GM23338 (cell line): Measurements from ENCODE around the gene TRAIP. TPM values are rescaled to one million over a fixed set of nuclear protein-coding genes. Genes with fewer than 3 reads are reported as not detected.

Source experiments
- ATAC-seq: fragments of 200-7000 bp; cut with Tn5 transposase; 3 replicates; pipeline ENCODE4 v1.9.1; 2020
- DNase-seq: peaks from one replicate; pipeline ENCODE4 v3.0.0-alpha.2; 2015; ENCODE audit warnings: low spot score
- H2AFZ ChIP-seq: fragments of 200-600 bp; sonication (generic); 2 replicates; pipeline ENCODE4 v1.8.0; 2016; ENCODE audit warnings: antibody characterized with exemption, mild to moderate bottlenecking, moderate library complexity
- H3F3A ChIP-seq: fragments of 200-600 bp; sonication (generic); replicated peaks from 2 replicates; pipeline ENCODE4 v1.8.0; 2017; ENCODE audit warnings: antibody characterized with exemption, mixed run types, low read depth
- H3K27ac ChIP-seq: fragments of 200-600 bp; sonication (generic); 2 replicates; pipeline ENCODE4 v1.6.1; 2016; ENCODE audit warnings: low read depth
- H3K27me3 ChIP-seq: fragments of 200-600 bp; sonication (generic); 2 replicates; pipeline ENCODE4 v1.8.0; 2016; ENCODE audit warnings: mild to moderate bottlenecking, mixed run types, moderate library complexity; ENCODE audit not compliant: insufficient read depth
- H3K36me3 ChIP-seq: fragments of 200-600 bp; sonication (generic); 2 replicates; pipeline ENCODE4 v1.8.0; 2016; ENCODE audit warnings: mild to moderate bottlenecking; ENCODE audit not compliant: insufficient read depth
- H3K4me1 ChIP-seq: fragments of 200-600 bp; sonication (generic); 2 replicates; pipeline ENCODE4 v1.8.0; 2016; ENCODE audit warnings: mild to moderate bottlenecking, moderate library complexity; ENCODE audit not compliant: insufficient read depth
- H3K4me2 ChIP-seq: fragments of 200-600 bp; sonication (generic); 2 replicates; pipeline ENCODE4 v1.7.1; 2017; ENCODE audit warnings: mixed run types
- H3K4me3 ChIP-seq: fragments of 200-600 bp; sonication (generic); 2 replicates; pipeline ENCODE4 v1.6.1; 2016; ENCODE audit warnings: mixed run types
- H3K79me2 ChIP-seq: fragments of 200-600 bp; sonication (generic); replicated peaks from 2 replicates; pipeline ENCODE4 v1.8.0; 2017; ENCODE audit warnings: mild to moderate bottlenecking; ENCODE audit not compliant: insufficient read depth
- H3K9me2 ChIP-seq: fragments of 200-600 bp; sonication (generic); 2 replicates; pipeline ENCODE4 v1.8.0; 2017; ENCODE audit not compliant: insufficient read depth
- H4K20me1 ChIP-seq: fragments of 200-600 bp; sonication (generic); replicated peaks from 2 replicates; pipeline ENCODE4 v1.8.0; 2017; ENCODE audit warnings: mild to moderate bottlenecking; ENCODE audit not compliant: insufficient read depth
- H3K27ac Mint-ChIP-seq: 2 replicates; pipeline ENCODE4 v1.8.0; 2020; ENCODE audit warnings: inconsistent platforms, mild to moderate bottlenecking, moderate library complexity, mixed read lengths
- H3K27me3 Mint-ChIP-seq: 3 replicates; pipeline ENCODE4 v1.8.0; 2022; ENCODE audit warnings: low read depth, mild to moderate bottlenecking, moderate library complexity, mixed read lengths, inconsistent platforms; ENCODE audit not compliant: insufficient read depth, poor library complexity
- H3K36me3 Mint-ChIP-seq: 3 replicates; pipeline ENCODE4 v1.8.0; 2021; ENCODE audit warnings: low read depth, mild to moderate bottlenecking, inconsistent platforms, moderate library complexity, mixed read lengths
- H3K4me1 Mint-ChIP-seq: 3 replicates; pipeline ENCODE4 v1.8.0; 2020; ENCODE audit warnings: mild to moderate bottlenecking, inconsistent platforms, mixed read lengths
- H3K4me3 Mint-ChIP-seq: 3 replicates; pipeline ENCODE4 v1.8.0; 2021; ENCODE audit warnings: moderate library complexity, mild to moderate bottlenecking, inconsistent platforms, mixed read lengths
- H3K9me3 Mint-ChIP-seq: 3 replicates; pipeline ENCODE4 v1.8.0; 2020; ENCODE audit warnings: moderate library complexity, mild to moderate bottlenecking, inconsistent platforms, mixed read lengths
- CTCF ChIP-seq, 2 experiments: fragments of 200-600 bp in 1 of 2; sonication (generic) in 1 of 2; conservative IDR thresholded peaks; 2 replicates each; pipeline versions ENCODE4 v1.5.1 to v1.6.1; 2016 to 2017; ENCODE audit warnings: antibody characterized with exemption in 2 of 2, low read depth in 2 of 2, mild to moderate bottlenecking in 2 of 2, moderate library complexity in 1 of 2
- ETS1 ChIP-seq: IDR thresholded peaks from 2 replicates; pipeline ENCODE4 v1.6.1; 2016; ENCODE audit warnings: antibody characterized with exemption
- EZH2 ChIP-seq: fragments of 200-600 bp; sonication (generic); IDR thresholded peaks from one replicate; pipeline ENCODE4 v1.8.0; 2017; ENCODE audit warnings: antibody characterized with exemption, mild to moderate bottlenecking, low read depth; ENCODE audit not compliant: unreplicated experiment
- EZH2phosphoT487 ChIP-seq: fragments of 200-600 bp; sonication (generic); IDR thresholded peaks from one replicate; pipeline ENCODE4 v1.8.1; 2018; ENCODE audit warnings: antibody characterized with exemption; ENCODE audit not compliant: unreplicated experiment
- JUNB ChIP-seq: IDR thresholded peaks from one replicate; pipeline ENCODE4 v1.6.1; 2016; ENCODE audit warnings: antibody characterized with exemption; ENCODE audit not compliant: unreplicated experiment
- NANOG ChIP-seq: IDR thresholded peaks from 2 replicates; pipeline ENCODE4 v1.6.1; 2016; ENCODE audit warnings: antibody characterized with exemption, borderline replicate concordance
- POLR2AphosphoS5 ChIP-seq: IDR thresholded peaks from 2 replicates; pipeline ENCODE4 v1.6.1; 2016; ENCODE audit warnings: antibody characterized with exemption, low read depth
- ZNF462 ChIP-seq: fragments of 250-450 bp; sonication (Bioruptor Pico); IDR thresholded peaks from 2 replicates; pipeline ENCODE4 v1.5.0; 2020; ENCODE audit warnings: mild to moderate bottlenecking, moderate library complexity
- polyA plus RNA-seq: library from polyadenylated mRNA; unstranded; fragments of >200 nt; fragmentation: Nextera tagmentation; extraction: Ambion mirVana; gene quantifications from 2 replicates; pipeline ENCODE4 v1.2.1, GENCODE V29; 2016
- total RNA-seq: library from RNA; depleted of rRNA; stranded (reverse); fragments of >200 nt; shearing (Covaris generic); gene quantifications from 2 replicates; pipeline ENCODE4 v1.2.3, GENCODE V29; 2014
- TF ChIP-seq, protein P1 (sequence below): IDR thresholded peaks from one replicate; pipeline ENCODE4 v1.6.1; 2018; ENCODE audit warnings: antibody characterized with exemption; ENCODE audit not compliant: unreplicated experiment

The TRAIP gene
- total and polyA plus RNA-seq, 2 experiments from 2014 or later: 15.3 to 16.6 TPM

- TF ChIP-seq, protein P1, sequence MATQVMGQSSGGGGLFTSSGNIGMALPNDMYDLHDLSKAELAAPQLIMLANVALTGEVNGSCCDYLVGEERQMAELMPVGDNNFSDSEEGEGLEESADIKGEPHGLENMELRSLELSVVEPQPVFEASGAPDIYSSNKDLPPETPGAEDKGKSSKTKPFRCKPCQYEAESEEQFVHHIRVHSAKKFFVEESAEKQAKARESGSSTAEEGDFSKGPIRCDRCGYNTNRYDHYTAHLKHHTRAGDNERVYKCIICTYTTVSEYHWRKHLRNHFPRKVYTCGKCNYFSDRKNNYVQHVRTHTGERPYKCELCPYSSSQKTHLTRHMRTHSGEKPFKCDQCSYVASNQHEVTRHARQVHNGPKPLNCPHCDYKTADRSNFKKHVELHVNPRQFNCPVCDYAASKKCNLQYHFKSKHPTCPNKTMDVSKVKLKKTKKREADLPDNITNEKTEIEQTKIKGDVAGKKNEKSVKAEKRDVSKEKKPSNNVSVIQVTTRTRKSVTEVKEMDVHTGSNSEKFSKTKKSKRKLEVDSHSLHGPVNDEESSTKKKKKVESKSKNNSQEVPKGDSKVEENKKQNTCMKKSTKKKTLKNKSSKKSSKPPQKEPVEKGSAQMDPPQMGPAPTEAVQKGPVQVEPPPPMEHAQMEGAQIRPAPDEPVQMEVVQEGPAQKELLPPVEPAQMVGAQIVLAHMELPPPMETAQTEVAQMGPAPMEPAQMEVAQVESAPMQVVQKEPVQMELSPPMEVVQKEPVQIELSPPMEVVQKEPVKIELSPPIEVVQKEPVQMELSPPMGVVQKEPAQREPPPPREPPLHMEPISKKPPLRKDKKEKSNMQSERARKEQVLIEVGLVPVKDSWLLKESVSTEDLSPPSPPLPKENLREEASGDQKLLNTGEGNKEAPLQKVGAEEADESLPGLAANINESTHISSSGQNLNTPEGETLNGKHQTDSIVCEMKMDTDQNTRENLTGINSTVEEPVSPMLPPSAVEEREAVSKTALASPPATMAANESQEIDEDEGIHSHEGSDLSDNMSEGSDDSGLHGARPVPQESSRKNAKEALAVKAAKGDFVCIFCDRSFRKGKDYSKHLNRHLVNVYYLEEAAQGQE: no peak
- TF ChIP-seq CTCF (conservative IDR thresholded peaks at IDR 0.05; ENCODE audit: low read depth in 2 of 2): no peak
- no peak for TF ChIP-seq ETS1
- TF ChIP-seq JUNB: no peak
- no peak for TF ChIP-seq EZH2phosphoT487
- TF ChIP-seq EZH2: no peak
- TF ChIP-seq ZNF462 (CRISPR knock-in tag): no peak
- no peak for TF ChIP-seq POLR2AphosphoS5
- no peak for TF ChIP-seq NANOG
- no peaks in the 10 kb centered on the region for H3K9me2 ChIP-seq
- DNase-seq: no peak
- H3K9me3 Mint-ChIP-seq: no peaks in the 10 kb centered on the region; the same call in 2 of the 3 replicates
- H3K36me3 Mint-ChIP-seq: peaks cover 21% of the 10 kb centered on the region
- no peaks in the 10 kb centered on the region for H3K27me3 ChIP-seq
- peak overlapping the region; percentile 84 for H3K4me2 ChIP-seq
- peaks cover 4% of the 10 kb centered on the region; the same call in 1 of the 2 replicates for H3K4me1 ChIP-seq
- peaks cover 24% of the 10 kb centered on the region for H3K79me2 ChIP-seq
- H3K36me3 ChIP-seq: 0 out of 2 replicates have a peak, but pooled peaks cover 4% of the 10 kb centered on the region
- H2AFZ ChIP-seq: no peak overlapping the region
- H3K4me3 Mint-ChIP-seq: peak overlapping the region; percentile 96
- no peak for ATAC-seq
- peaks cover 7% of the 10 kb centered on the region; the same call in 1 of the 2 replicates for H3F3A ChIP-seq
- no peaks in the 10 kb centered on the region for H4K20me1 ChIP-seq
- no peak overlapping the region for H3K27ac ChIP-seq
- H3K4me1 Mint-ChIP-seq: peaks cover 7% of the 10 kb centered on the region; the same call in 2 of the 3 replicates
- peaks cover 10% of the 10 kb centered on the region for H3K27me3 Mint-ChIP-seq
- peak overlapping the region; percentile 81 for H3K4me3 ChIP-seq
- peak overlapping the region; percentile 94 for H3K27ac Mint-ChIP-seq
These were observed 702 bp downstream of the TRAIP start for GRCh38 chr3:49855662-49856061.
